ENCODE measurements around the gene ATG2B.

The ATG2B gene

DNA sequence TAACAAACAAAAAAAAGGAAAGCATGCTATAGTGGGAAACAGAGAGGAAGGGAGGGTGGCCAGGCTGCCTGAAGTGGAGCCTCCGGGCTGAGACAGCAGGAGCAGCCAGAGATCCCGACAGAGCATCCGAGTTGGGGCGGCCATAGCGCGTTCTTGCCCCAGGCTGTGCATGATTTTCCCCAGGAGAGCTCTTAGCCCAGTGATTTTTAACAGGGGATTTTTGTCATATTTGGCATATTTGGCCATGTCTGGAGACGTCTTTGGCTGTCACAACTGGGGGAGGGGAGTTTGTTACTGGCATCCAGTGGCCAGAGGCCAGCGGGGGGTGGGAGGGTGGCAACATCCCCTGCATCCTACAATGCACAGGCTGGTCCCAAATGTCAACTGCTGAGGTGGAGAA lies 83.6 kb downstream of the ATG2B start:
- Histone ChIP-seq H3K4me1 (ENCODE audit: insufficient read depth, low read length, severe bottlenecking) (no peaks in the 10 kb centered on the region), H3K36me3 (ENCODE audit: insufficient read depth, low read length) (peaks cover 3% of the 10 kb centered on the region; the same call in 1 of the 2 replicates), H3F3A (ENCODE audit: insufficient read depth, low read length) (no peaks in the 10 kb centered on the region), H3K4me3 (ENCODE audit: low read depth, low read length, poor library complexity, severe bottlenecking) (no peak overlapping the region), H3K9me2 (ENCODE audit: low read depth, low read length) (no peaks in the 10 kb centered on the region), H3K4me2 (ENCODE audit: low read length) (no peak overlapping the region), H2AFZ (ENCODE audit: low read length) (no peak overlapping the region), H3K27me3 (ENCODE audit: insufficient read depth, low read length) (no peaks in the 10 kb centered on the region), H3K79me2 (ENCODE audit: insufficient read depth, low read length) (no peaks in the 10 kb centered on the region), H4K20me1 (ENCODE audit: insufficient read depth, low read length) (no peaks in the 10 kb centered on the region), H3K9me3 (ENCODE audit: low read length) (no peaks in the 10 kb centered on the region), H3K9ac (ENCODE audit: low read length) (no peak overlapping the region), H3K27ac (ENCODE audit: low read depth, low read length, poor library complexity, severe bottlenecking) (no peak overlapping the region)
- TF ChIP-seq, protein P1, sequence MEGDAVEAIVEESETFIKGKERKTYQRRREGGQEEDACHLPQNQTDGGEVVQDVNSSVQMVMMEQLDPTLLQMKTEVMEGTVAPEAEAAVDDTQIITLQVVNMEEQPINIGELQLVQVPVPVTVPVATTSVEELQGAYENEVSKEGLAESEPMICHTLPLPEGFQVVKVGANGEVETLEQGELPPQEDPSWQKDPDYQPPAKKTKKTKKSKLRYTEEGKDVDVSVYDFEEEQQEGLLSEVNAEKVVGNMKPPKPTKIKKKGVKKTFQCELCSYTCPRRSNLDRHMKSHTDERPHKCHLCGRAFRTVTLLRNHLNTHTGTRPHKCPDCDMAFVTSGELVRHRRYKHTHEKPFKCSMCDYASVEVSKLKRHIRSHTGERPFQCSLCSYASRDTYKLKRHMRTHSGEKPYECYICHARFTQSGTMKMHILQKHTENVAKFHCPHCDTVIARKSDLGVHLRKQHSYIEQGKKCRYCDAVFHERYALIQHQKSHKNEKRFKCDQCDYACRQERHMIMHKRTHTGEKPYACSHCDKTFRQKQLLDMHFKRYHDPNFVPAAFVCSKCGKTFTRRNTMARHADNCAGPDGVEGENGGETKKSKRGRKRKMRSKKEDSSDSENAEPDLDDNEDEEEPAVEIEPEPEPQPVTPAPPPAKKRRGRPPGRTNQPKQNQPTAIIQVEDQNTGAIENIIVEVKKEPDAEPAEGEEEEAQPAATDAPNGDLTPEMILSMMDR (IDR thresholded peaks at IDR 0.05; ENCODE audit: low read length) = no peak
- TF ChIP-seq EZH2 (IDR thresholded peaks at IDR 0.05; ENCODE audit: borderline replicate concordance, low read length) = no peak

DNA sequence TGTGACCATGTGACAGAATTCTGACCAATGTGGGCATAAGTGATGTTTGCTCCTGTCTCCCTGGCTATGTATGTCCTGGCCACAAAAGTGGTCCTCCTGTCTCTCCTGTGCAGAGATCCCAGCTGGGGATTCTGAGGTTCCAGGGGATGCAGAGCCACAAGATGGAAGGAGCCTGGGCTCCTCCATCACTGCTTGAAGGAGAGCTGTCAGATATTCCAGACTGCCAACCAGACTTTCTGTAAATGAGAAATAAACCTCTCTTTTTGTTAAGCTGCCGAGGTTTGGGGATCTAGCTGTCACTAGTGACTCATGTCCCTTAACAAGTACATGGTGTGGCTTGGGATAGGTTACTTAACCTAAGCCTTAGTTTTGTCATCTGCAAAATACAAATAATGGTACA lies 85.3 kb downstream of the ATG2B start:
- no peaks in the 10 kb centered on the region for H3K4me1 ChIP-seq (ENCODE audit: insufficient read depth, low read length, severe bottlenecking)
- H3K4me3 ChIP-seq (ENCODE audit: low read depth, low read length, poor library complexity, severe bottlenecking) = no peak overlapping the region
- H3K27ac ChIP-seq (ENCODE audit: low read depth, low read length, poor library complexity, severe bottlenecking) = no peak overlapping the region
- no peaks in the 10 kb centered on the region for H3K9me3 ChIP-seq (ENCODE audit: low read length)
- H3K4me2 ChIP-seq (ENCODE audit: low read length) = no peak overlapping the region
- no peaks in the 10 kb centered on the region for H3K79me2 ChIP-seq (ENCODE audit: insufficient read depth, low read length)
- H3K27me3 ChIP-seq (ENCODE audit: insufficient read depth, low read length) = no peaks in the 10 kb centered on the region; the same call in 1 of the 2 replicates
- no peaks in the 10 kb centered on the region for H3K36me3 ChIP-seq (ENCODE audit: insufficient read depth, low read length)
- H3K9ac ChIP-seq (ENCODE audit: low read length) = no peak overlapping the region
- no peak overlapping the region for H2AFZ ChIP-seq (ENCODE audit: low read length)
- H3F3A ChIP-seq (ENCODE audit: insufficient read depth, low read length) = no peaks in the 10 kb centered on the region
- TF ChIP-seq, protein P1 (IDR thresholded peaks at IDR 0.05; ENCODE audit: low read length) = no peak
- TF ChIP-seq EZH2 (IDR thresholded peaks at IDR 0.05; ENCODE audit: borderline replicate concordance, low read length) = no peak
- H3K9me2 ChIP-seq (ENCODE audit: low read depth, low read length) = no peaks in the 10 kb centered on the region
- no peaks in the 10 kb centered on the region for H4K20me1 ChIP-seq (ENCODE audit: insufficient read depth, low read length)

DNA sequence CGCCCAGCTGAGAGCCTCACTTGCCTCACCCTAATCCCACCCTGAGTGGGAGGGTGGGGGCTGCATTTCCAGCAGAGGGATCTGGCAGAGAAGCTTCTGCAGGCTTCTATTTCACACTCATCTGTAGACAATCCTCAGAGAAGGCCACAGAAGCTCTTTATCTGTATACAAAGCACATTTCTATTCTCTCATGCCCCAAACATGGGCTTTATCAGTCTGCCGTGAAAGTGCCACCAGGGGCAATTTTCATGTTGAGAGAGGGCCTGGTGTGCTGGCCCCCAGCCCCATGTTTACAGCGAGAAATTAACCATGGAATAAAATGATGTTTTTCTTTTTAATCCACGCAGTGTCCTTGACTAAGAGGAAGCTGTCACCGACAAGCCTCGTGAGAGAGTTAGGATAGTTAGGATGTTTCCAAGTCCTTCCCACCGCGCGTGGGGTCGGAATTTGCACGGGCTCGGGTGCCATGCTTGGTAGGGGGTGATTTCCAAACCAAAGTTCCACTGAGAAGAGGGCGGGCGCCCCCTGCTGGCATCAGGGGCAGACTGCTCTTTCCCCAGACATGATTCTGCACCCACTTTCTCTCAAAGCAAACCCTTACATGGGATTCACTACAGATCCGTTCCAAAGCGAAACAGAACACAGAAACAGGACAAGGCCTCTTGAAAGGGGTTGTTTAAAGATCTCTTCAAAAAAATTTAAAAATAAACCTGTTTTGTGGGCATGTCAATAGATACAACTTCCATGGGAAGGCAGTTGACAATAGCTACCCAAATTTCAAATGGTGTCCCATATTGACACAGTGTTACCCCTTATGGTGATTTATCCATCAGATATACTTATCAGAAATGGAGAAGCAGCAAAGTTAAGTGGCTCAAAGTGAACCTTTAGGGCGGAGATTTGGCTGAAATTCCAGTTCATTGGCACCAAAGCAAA lies 87.7 kb downstream of the ATG2B start:
- H3K4me3 ChIP-seq (ENCODE audit: low read depth, low read length, poor library complexity, severe bottlenecking) = no peak overlapping the region
- no peak for TF ChIP-seq EZH2 (IDR thresholded peaks at IDR 0.05; ENCODE audit: borderline replicate concordance, low read length)
- TF ChIP-seq, protein P1 (IDR thresholded peaks at IDR 0.05; ENCODE audit: low read length) = peak; percentile 87
- H2AFZ ChIP-seq (ENCODE audit: low read length) = no peak overlapping the region
- H3K36me3 ChIP-seq (ENCODE audit: insufficient read depth, low read length) = no peaks in the 10 kb centered on the region
- H3K4me1 ChIP-seq (ENCODE audit: insufficient read depth, low read length, severe bottlenecking) = no peaks in the 10 kb centered on the region
- H3K9me3 ChIP-seq (ENCODE audit: low read length) = no peaks in the 10 kb centered on the region
- no peaks in the 10 kb centered on the region for H3K9me2 ChIP-seq (ENCODE audit: low read depth, low read length)
- no peak overlapping the region for H3K27ac ChIP-seq (ENCODE audit: low read depth, low read length, poor library complexity, severe bottlenecking)
- H4K20me1 ChIP-seq (ENCODE audit: insufficient read depth, low read length) = no peaks in the 10 kb centered on the region
- H3K4me2 ChIP-seq (ENCODE audit: low read length) = no peak overlapping the region
- no peaks in the 10 kb centered on the region for H3F3A ChIP-seq (ENCODE audit: insufficient read depth, low read length)
- H3K9ac ChIP-seq (ENCODE audit: low read length) = no peak overlapping the region
- no peaks in the 10 kb centered on the region for H3K79me2 ChIP-seq (ENCODE audit: insufficient read depth, low read length)
- H3K27me3 ChIP-seq (ENCODE audit: insufficient read depth, low read length) = no peaks in the 10 kb centered on the region; the same call in 1 of the 2 replicates

Measured in OCI-LY1 (cell line).